ENCODE measurements around the gene ZBTB45.

The ZBTB45 gene

GRCh38 chr19:58519355-58520256, at the start of gene ZBTB45:
ZBTB45 (minus strand) TSS chr19:58519810; CDS start chr19:58517673, 2,137 bp downstream.
- peak; percentile 97 for DNase-seq (ENCODE audit: low spot score)

- DNase-seq (ENCODE audit: low spot score), result no peak
Measured at GRCh38 chr19:58568453-58569130, 49.0 kb upstream of the ZBTB45 start.

- DNase-seq (ENCODE audit: low spot score), result no peak
Measured at GRCh38 chr19:58566989-58567388, 47.4 kb upstream of the ZBTB45 start.

GRCh38 chr19:58563823-58564222, 44.2 kb upstream of the ZBTB45 start:
- no peak for DNase-seq (ENCODE audit: low spot score)

GRCh38 chr19:58563034-58563573, 43.5 kb upstream of the ZBTB45 start:
- no peak for DNase-seq (ENCODE audit: low spot score)

GRCh38 chr19:58562122-58563033, 42.8 kb upstream of the ZBTB45 start:
- DNase-seq (ENCODE audit: low spot score), result peak; percentile 37

- DNase-seq (ENCODE audit: low spot score), result no peak
Measured at GRCh38 chr19:58561373-58562121, 41.9 kb upstream of the ZBTB45 start.

GRCh38 chr19:58560921-58561320, 41.3 kb upstream of the ZBTB45 start:
- no peak for DNase-seq (ENCODE audit: low spot score)

- no peak for DNase-seq (ENCODE audit: low spot score)
Measured at GRCh38 chr19:58560007-58560887, 40.6 kb upstream of the ZBTB45 start.

GRCh38 chr19:58559275-58560006, 39.8 kb upstream of the ZBTB45 start:
- DNase-seq (ENCODE audit: low spot score), result peak; percentile 96

- DNase-seq (ENCODE audit: low spot score), result peak; percentile 97
Measured at GRCh38 chr19:58558623-58559274, 39.1 kb upstream of the ZBTB45 start.

- no peak for DNase-seq (ENCODE audit: low spot score)
Measured at GRCh38 chr19:58558066-58558622, 38.5 kb upstream of the ZBTB45 start, which contains the start of gene UBE2M. UBE2M (minus strand) TSS chr19:58558611; CDS start chr19:58558381, 230 bp downstream.

GRCh38 chr19:58557221-58558065, 37.8 kb upstream of the ZBTB45 start:
- no peak for DNase-seq (ENCODE audit: low spot score)

- no peak for DNase-seq (ENCODE audit: low spot score)
Measured at GRCh38 chr19:58556622-58557220, 37.1 kb upstream of the ZBTB45 start.

GRCh38 chr19:58555920-58556621, 36.5 kb upstream of the ZBTB45 start:
- DNase-seq (ENCODE audit: low spot score), result no peak

- no peak for DNase-seq (ENCODE audit: low spot score)
Measured at GRCh38 chr19:58555369-58555885, 35.8 kb upstream of the ZBTB45 start.
